Measurements from ENCODE around the gene EIF3A.
A peak's percentile ranks its signal among the peaks of the same experiment; 100 is the strongest.

The EIF3A gene

GRCh38 chr10:119025336-119025735 lies 55.3 kb downstream of the EIF3A start:
- H3K4me3 ChIP-seq (ENCODE audit: low read length) = no peak overlapping the region
- H3K4me1 ChIP-seq (ENCODE audit: control insufficient read depth, insufficient read depth, low read length) = peaks cover 48% of the 10 kb centered on the region
- no peaks in the 10 kb centered on the region for H3K9me3 ChIP-seq (replicated peaks; ENCODE audit: low read length)
- H3K4me2 ChIP-seq (ENCODE audit: low read length) = peak overlapping the region; percentile 16
- H3K27me3 ChIP-seq (ENCODE audit: control insufficient read depth, insufficient read depth, low read length) = no peaks in the 10 kb centered on the region
- no peaks in the 10 kb centered on the region for H3K36me3 ChIP-seq (ENCODE audit: insufficient read depth, low read length)
- H3K9ac ChIP-seq (ENCODE audit: low read depth, low read length) = no peak overlapping the region

GRCh38 chr10:119024882-119025281 lies 55.7 kb downstream of the EIF3A start:
- peak overlapping the region; percentile 16 for H3K4me2 ChIP-seq (ENCODE audit: low read length)
- H3K4me1 ChIP-seq (ENCODE audit: control insufficient read depth, insufficient read depth, low read length) = peaks cover 49% of the 10 kb centered on the region
- no peak overlapping the region for H3K9ac ChIP-seq (ENCODE audit: low read depth, low read length)
- no peak overlapping the region for H3K4me3 ChIP-seq (ENCODE audit: low read length)
- no peaks in the 10 kb centered on the region for H3K27me3 ChIP-seq (ENCODE audit: control insufficient read depth, insufficient read depth, low read length)
- no peaks in the 10 kb centered on the region for H3K9me3 ChIP-seq (replicated peaks; ENCODE audit: low read length)
- no peaks in the 10 kb centered on the region for H3K36me3 ChIP-seq (ENCODE audit: insufficient read depth, low read length)

GRCh38 chr10:119023553-119023868 lies 57.1 kb downstream of the EIF3A start:
- H3K9ac ChIP-seq (ENCODE audit: low read depth, low read length) = no peak overlapping the region
- no peaks in the 10 kb centered on the region for H3K36me3 ChIP-seq (ENCODE audit: insufficient read depth, low read length)
- peaks cover 45% of the 10 kb centered on the region for H3K4me1 ChIP-seq (ENCODE audit: control insufficient read depth, insufficient read depth, low read length)
- no peak overlapping the region for H3K4me3 ChIP-seq (ENCODE audit: low read length)
- peak overlapping the region; percentile 65 for H3K4me2 ChIP-seq (ENCODE audit: low read length)
- H3K27me3 ChIP-seq (ENCODE audit: control insufficient read depth, insufficient read depth, low read length) = no peaks in the 10 kb centered on the region
- H3K9me3 ChIP-seq (replicated peaks; ENCODE audit: low read length) = no peaks in the 10 kb centered on the region

- Histone ChIP-seq H3K4me2 (ENCODE audit: low read length) (peak overlapping the region; percentile 65), H3K36me3 (ENCODE audit: insufficient read depth, low read length) (no peaks in the 10 kb centered on the region), H3K27me3 (ENCODE audit: control insufficient read depth, insufficient read depth, low read length) (no peaks in the 10 kb centered on the region), H3K4me3 (ENCODE audit: low read length) (no peak overlapping the region), H3K9me3 (replicated peaks; ENCODE audit: low read length) (no peaks in the 10 kb centered on the region), H3K4me1 (ENCODE audit: control insufficient read depth, insufficient read depth, low read length) (peaks cover 45% of the 10 kb centered on the region), H3K9ac (ENCODE audit: low read depth, low read length) (no peak overlapping the region)
Observed at GRCh38 chr10:119022846-119023552, 57.6 kb downstream of the EIF3A start.

- no peaks in the 10 kb centered on the region for H3K36me3 ChIP-seq (ENCODE audit: insufficient read depth, low read length)
- H3K9me3 ChIP-seq (replicated peaks; ENCODE audit: low read length) = no peaks in the 10 kb centered on the region
- H3K9ac ChIP-seq (ENCODE audit: low read depth, low read length) = no peak overlapping the region
- no peak overlapping the region for H3K4me2 ChIP-seq (ENCODE audit: low read length)
- peaks cover 32% of the 10 kb centered on the region for H3K4me1 ChIP-seq (ENCODE audit: control insufficient read depth, insufficient read depth, low read length)
- H3K4me3 ChIP-seq (ENCODE audit: low read length) = no peak overlapping the region
- peaks cover 9% of the 10 kb centered on the region for H3K27me3 ChIP-seq (ENCODE audit: control insufficient read depth, insufficient read depth, low read length)
Observed at GRCh38 chr10:119020627-119020946, 60.0 kb downstream of the EIF3A start.

GRCh38 chr10:119007211-119007574 lies 73.4 kb downstream of the EIF3A start:
- Histone ChIP-seq H3K27me3 (ENCODE audit: control insufficient read depth, insufficient read depth, low read length) (peaks cover 19% of the 10 kb centered on the region), H3K4me1 (ENCODE audit: control insufficient read depth, insufficient read depth, low read length) (peaks cover 21% of the 10 kb centered on the region), H3K9ac (ENCODE audit: low read depth, low read length) (no peak overlapping the region), H3K4me3 (ENCODE audit: low read length) (no peak overlapping the region), H3K36me3 (ENCODE audit: insufficient read depth, low read length) (no peaks in the 10 kb centered on the region), H3K9me3 (replicated peaks; ENCODE audit: low read length) (no peaks in the 10 kb centered on the region), H3K4me2 (ENCODE audit: low read length) (peak overlapping the region; percentile 39)

GRCh38 chr10:119006451-119007210 lies 74.0 kb downstream of the EIF3A start:
- Histone ChIP-seq H3K27me3 (ENCODE audit: control insufficient read depth, insufficient read depth, low read length) (peaks cover 23% of the 10 kb centered on the region), H3K36me3 (ENCODE audit: insufficient read depth, low read length) (no peaks in the 10 kb centered on the region), H3K4me2 (ENCODE audit: low read length) (peak overlapping the region; percentile 39), H3K9me3 (replicated peaks; ENCODE audit: low read length) (no peaks in the 10 kb centered on the region), H3K9ac (ENCODE audit: low read depth, low read length) (no peak overlapping the region), H3K4me1 (ENCODE audit: control insufficient read depth, insufficient read depth, low read length) (peaks cover 21% of the 10 kb centered on the region), H3K4me3 (ENCODE audit: low read length) (no peak overlapping the region)

- H3K9me3 ChIP-seq (replicated peaks; ENCODE audit: low read length) = no peaks in the 10 kb centered on the region
- no peaks in the 10 kb centered on the region for H3K36me3 ChIP-seq (ENCODE audit: insufficient read depth, low read length)
- H3K4me3 ChIP-seq (ENCODE audit: low read length) = no peak overlapping the region
- peaks cover 27% of the 10 kb centered on the region for H3K27me3 ChIP-seq (ENCODE audit: control insufficient read depth, insufficient read depth, low read length)
- H3K4me2 ChIP-seq (ENCODE audit: low read length) = no peak overlapping the region
- H3K4me1 ChIP-seq (ENCODE audit: control insufficient read depth, insufficient read depth, low read length) = peaks cover 21% of the 10 kb centered on the region
- no peak overlapping the region for H3K9ac ChIP-seq (ENCODE audit: low read depth, low read length)
Observed at GRCh38 chr10:119005362-119006043, 75.1 kb downstream of the EIF3A start.

- peaks cover 40% of the 10 kb centered on the region for H3K27me3 ChIP-seq (ENCODE audit: control insufficient read depth, insufficient read depth, low read length)
- no peak overlapping the region for H3K4me3 ChIP-seq (ENCODE audit: low read length)
- H3K4me2 ChIP-seq (ENCODE audit: low read length) = no peak overlapping the region
- H3K9me3 ChIP-seq (replicated peaks; ENCODE audit: low read length) = no peaks in the 10 kb centered on the region
- H3K36me3 ChIP-seq (ENCODE audit: insufficient read depth, low read length) = no peaks in the 10 kb centered on the region
- H3K4me1 ChIP-seq (ENCODE audit: control insufficient read depth, insufficient read depth, low read length) = peaks cover 21% of the 10 kb centered on the region
- no peak overlapping the region for H3K9ac ChIP-seq (ENCODE audit: low read depth, low read length)
Observed at GRCh38 chr10:119003572-119004289, 76.9 kb downstream of the EIF3A start.

- H3K36me3 ChIP-seq (ENCODE audit: insufficient read depth, low read length) = no peaks in the 10 kb centered on the region
- peaks cover 48% of the 10 kb centered on the region for H3K27me3 ChIP-seq (ENCODE audit: control insufficient read depth, insufficient read depth, low read length)
- no peak overlapping the region for H3K9ac ChIP-seq (ENCODE audit: low read depth, low read length)
- peaks cover 16% of the 10 kb centered on the region for H3K4me1 ChIP-seq (ENCODE audit: control insufficient read depth, insufficient read depth, low read length)
- H3K4me3 ChIP-seq (ENCODE audit: low read length) = no peak overlapping the region
- H3K4me2 ChIP-seq (ENCODE audit: low read length) = no peak overlapping the region
- H3K9me3 ChIP-seq (replicated peaks; ENCODE audit: low read length) = no peaks in the 10 kb centered on the region
Observed at GRCh38 chr10:119001717-119002500, 78.7 kb downstream of the EIF3A start.

GRCh38 chr10:118998183-118998582 lies 82.4 kb downstream of the EIF3A start:
- no peaks in the 10 kb centered on the region for H3K36me3 ChIP-seq (ENCODE audit: insufficient read depth, low read length)
- H3K9ac ChIP-seq (ENCODE audit: low read depth, low read length) = no peak overlapping the region
- H3K9me3 ChIP-seq (replicated peaks; ENCODE audit: low read length) = no peaks in the 10 kb centered on the region
- no peaks in the 10 kb centered on the region for H3K4me1 ChIP-seq (ENCODE audit: control insufficient read depth, insufficient read depth, low read length)
- peaks cover 61% of the 10 kb centered on the region for H3K27me3 ChIP-seq (ENCODE audit: control insufficient read depth, insufficient read depth, low read length)
- H3K4me2 ChIP-seq (ENCODE audit: low read length) = no peak overlapping the region
- H3K4me3 ChIP-seq (ENCODE audit: low read length) = no peak overlapping the region
